NCI-H2196 treated with DMSO at 0.1 percent for 48 hours (cell line): ENCODE data around the gene DCT.

Experiments
- DNase-seq: peaks from one replicate; lab custom pipeline; 2025; ENCODE audit not compliant: unreplicated experiment; lab: John Stamatoyannopoulos, UW

DCT gene

DNA sequence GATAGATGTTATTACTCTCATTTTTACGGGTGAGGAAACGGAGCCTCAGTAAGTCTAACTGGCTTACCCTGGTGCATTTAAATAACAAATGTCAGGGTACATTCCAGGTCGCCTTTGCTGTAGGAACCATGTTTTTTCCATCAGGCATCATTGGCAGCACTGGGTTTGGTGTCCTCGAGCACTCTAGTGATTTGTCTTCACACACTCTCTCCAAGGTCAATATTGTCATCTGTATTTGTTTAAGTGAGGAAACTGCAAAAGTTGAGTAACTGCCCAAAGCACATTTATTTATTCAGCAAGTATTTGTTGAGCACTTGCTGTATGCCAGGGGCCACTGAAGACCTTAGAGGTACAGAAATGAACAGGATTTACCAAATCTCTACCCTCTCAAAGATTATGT is 78.6 kb downstream of the DCT start:
- no peak for DNase-seq

DNA sequence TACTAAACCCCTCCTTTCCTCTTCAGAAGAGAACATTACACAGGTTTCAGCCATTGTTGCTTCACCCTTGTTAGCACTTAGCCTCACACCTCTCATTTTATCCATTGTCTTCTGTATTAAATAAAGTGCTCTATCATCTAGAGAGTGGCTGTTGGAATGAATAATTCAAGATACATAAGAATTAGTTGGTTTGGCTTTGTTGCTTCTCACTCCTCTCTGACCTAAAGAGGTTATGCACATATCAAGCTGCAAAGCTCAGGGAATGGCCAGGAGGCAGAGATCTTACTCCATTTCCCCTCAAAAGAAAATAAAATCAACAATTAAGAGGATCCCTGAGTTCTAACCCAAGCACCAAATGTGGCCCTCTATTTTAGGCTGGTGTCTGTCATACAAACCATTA is 79.7 kb downstream of the DCT start:
- DNase-seq, result no peak

- DNase-seq, result no peak
Measured at GRCh38 chr13:94395860-94396259, 83.6 kb downstream of the DCT start.

GRCh38 chr13:94394723-94395122 is 84.8 kb downstream of the DCT start:
- no peak for DNase-seq

- no peak for DNase-seq
Measured at GRCh38 chr13:94390881-94391280, 88.6 kb downstream of the DCT start.

DNA sequence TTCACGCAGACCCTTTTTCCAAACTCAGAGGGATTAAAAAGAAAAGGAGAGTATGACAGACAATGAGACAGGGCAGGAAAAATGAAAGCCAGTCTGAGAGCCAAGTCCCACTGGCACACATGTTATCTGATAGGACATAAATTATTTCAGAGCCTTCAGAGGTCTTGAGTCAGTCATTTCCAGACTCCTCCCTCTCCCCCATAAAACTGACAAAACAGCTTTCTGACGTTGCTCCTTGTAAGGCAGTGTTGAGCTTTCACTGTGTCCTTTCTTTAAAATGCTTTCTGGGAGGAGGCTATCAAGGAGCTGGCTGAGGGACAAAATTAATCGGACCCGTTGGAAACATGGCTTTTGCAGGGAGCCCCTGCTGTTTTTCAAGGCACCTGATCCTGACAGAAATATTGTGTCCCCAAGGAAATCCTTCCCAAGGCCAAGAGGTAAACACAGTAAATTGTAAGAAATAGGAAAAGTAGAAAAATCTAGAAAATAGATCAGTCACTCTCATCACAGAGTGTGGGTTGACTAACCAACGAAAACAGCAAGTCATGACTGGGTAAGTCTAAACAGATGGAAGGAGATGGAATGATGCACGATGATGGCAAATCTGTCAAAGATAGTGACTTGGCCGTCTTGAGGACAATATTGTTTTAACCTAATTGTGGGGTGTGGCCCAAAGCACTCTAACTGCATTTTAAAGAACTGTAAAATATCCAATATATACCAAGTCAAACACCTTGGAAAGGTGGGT is 89.7 kb downstream of the DCT start:
- DNase-seq, result no peak

DNA sequence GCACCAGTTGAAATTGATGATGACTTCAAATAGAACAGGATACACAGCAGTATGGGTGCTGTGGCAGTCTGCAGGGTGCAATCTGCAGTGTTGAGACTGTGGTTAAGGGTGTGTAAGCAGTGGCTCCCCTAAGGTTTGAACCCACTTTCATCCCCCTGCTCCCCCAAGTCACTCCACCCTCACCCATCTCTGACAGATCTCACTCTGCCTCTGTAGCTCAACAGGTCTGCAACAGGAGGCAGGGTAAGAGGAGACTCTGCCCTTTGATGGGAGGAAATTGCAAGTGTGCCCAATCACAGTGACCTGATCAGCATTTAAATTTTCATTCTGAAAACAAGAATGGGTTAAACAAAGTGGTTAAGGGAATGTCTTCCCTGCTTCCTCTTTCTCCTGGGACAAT is 92.4 kb downstream of the DCT start:
- DNase-seq, result no peak
